ENCODE data around the gene CASP6.

DNA sequence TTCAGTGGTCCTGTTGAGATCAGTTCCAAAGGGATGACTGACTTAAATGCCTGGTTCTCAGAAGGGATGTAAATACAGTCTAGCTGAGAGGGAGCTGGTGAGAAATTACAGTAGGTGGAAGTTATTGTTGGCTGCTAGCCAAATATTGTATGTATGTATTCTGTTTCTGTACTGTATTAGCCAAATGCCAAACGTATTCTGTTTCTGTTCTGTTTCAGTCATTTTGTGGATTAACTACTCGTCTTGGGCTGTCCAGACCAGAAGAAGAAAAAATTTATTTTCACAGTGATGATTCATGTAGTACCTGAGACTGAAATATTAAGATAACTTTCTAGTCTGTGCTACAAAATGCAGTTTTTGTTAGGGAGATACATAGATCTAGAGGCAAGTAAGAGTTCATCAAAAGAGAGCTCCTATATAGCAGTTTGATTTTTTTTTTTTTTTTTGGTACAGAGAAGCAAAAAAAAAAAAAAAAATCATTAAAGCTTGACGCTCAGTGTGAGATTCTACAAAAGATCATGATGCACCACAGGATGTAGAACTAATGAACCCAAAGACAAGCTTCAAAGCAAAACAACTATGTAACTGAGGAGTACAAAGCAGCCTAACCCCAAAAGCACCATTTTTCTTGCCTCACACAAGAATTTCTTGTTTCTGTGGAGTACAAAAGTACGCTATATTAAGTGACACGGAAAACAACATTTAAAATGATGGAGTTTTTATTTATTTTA is 54.8 kb downstream of the CASP6 start:
- TF ChIP-seq, protein P1, sequence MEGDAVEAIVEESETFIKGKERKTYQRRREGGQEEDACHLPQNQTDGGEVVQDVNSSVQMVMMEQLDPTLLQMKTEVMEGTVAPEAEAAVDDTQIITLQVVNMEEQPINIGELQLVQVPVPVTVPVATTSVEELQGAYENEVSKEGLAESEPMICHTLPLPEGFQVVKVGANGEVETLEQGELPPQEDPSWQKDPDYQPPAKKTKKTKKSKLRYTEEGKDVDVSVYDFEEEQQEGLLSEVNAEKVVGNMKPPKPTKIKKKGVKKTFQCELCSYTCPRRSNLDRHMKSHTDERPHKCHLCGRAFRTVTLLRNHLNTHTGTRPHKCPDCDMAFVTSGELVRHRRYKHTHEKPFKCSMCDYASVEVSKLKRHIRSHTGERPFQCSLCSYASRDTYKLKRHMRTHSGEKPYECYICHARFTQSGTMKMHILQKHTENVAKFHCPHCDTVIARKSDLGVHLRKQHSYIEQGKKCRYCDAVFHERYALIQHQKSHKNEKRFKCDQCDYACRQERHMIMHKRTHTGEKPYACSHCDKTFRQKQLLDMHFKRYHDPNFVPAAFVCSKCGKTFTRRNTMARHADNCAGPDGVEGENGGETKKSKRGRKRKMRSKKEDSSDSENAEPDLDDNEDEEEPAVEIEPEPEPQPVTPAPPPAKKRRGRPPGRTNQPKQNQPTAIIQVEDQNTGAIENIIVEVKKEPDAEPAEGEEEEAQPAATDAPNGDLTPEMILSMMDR (conservative IDR thresholded peaks at IDR 0.05; ENCODE audit: low read depth, low read length): no peak
- no peak for TF ChIP-seq EZH2 (IDR thresholded peaks at IDR 0.05; ENCODE audit: borderline replicate concordance, low read depth, low read length, poor library complexity, severe bottlenecking)

All from A673 (cell line).